ENCODE data around the gene ZSWIM7.

Gene ZSWIM7

DNA sequence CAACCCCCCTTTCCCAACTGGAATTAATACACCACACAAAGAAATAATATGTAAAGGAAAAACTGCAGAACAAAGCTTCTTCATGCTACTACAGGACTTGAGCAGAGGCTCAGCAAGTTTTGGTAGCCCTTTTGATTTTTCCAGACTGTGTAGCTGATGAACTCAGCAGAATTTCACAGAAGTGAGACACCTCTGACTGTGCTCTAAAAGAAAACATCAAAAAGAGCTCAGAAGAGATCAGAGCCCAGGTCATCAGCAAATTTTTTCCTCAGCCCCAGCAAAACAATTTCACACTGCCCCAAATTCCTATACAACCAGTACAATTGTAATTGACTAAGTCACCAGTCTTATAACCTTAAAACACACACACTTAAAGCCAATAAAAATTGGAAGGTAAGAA lies 38.1 kb upstream of the ZSWIM7 start:
- H3K27me3 ChIP-seq (replicated peaks), result no peaks in the 10 kb centered on the region
- H3K27ac ChIP-seq, result peak overlapping the region; percentile 54
- no peak overlapping the region for H3K4me3 ChIP-seq (ENCODE audit: low read depth, low read length)
- DNase-seq, result peak; percentile 24
- TF ChIP-seq, protein P1, sequence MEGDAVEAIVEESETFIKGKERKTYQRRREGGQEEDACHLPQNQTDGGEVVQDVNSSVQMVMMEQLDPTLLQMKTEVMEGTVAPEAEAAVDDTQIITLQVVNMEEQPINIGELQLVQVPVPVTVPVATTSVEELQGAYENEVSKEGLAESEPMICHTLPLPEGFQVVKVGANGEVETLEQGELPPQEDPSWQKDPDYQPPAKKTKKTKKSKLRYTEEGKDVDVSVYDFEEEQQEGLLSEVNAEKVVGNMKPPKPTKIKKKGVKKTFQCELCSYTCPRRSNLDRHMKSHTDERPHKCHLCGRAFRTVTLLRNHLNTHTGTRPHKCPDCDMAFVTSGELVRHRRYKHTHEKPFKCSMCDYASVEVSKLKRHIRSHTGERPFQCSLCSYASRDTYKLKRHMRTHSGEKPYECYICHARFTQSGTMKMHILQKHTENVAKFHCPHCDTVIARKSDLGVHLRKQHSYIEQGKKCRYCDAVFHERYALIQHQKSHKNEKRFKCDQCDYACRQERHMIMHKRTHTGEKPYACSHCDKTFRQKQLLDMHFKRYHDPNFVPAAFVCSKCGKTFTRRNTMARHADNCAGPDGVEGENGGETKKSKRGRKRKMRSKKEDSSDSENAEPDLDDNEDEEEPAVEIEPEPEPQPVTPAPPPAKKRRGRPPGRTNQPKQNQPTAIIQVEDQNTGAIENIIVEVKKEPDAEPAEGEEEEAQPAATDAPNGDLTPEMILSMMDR (IDR thresholded peaks at IDR 0.05; ENCODE audit: low read depth, low read length, missing control alignments), result no peak
- in situ Hi-C loops (cut with HindIII; ENCODE audit: low pct_ligation_motif_present, low sequenced_read_pairs), result no loop called here
- H3K36me3 ChIP-seq (replicated peaks), result peaks cover 52% of the 10 kb centered on the region

DNA sequence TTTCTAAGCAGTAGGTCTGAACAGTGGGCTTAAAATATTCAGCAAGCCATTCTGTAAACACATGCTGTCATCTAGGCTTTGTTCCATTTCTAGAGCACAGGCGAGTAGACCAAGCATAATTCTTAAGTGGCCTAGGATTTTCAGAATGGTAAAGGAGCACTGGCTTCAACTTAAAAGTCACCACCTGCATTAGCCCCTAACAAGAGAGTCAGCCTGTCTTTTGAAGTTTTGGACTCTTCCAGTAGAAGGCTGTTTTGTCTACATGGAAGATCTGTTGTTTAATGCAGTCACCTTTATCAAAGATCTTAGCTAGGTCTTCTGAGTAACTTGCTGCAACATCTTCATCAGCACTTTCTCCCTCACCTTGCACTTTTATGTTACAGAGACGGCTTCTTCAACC lies 36.8 kb upstream of the ZSWIM7 start:
- H3K4me3 ChIP-seq (ENCODE audit: low read depth, low read length), result no peak overlapping the region
- peaks cover 55% of the 10 kb centered on the region for H3K36me3 ChIP-seq (replicated peaks)
- DNase-seq, result no peak
- no peaks in the 10 kb centered on the region for H3K27me3 ChIP-seq (replicated peaks)
- TF ChIP-seq, protein P1 (IDR thresholded peaks at IDR 0.05; ENCODE audit: low read depth, low read length, missing control alignments), result no peak
- in situ Hi-C loops (cut with HindIII; ENCODE audit: low pct_ligation_motif_present, low sequenced_read_pairs), result no loop called here
- no peak overlapping the region for H3K27ac ChIP-seq

DNA sequence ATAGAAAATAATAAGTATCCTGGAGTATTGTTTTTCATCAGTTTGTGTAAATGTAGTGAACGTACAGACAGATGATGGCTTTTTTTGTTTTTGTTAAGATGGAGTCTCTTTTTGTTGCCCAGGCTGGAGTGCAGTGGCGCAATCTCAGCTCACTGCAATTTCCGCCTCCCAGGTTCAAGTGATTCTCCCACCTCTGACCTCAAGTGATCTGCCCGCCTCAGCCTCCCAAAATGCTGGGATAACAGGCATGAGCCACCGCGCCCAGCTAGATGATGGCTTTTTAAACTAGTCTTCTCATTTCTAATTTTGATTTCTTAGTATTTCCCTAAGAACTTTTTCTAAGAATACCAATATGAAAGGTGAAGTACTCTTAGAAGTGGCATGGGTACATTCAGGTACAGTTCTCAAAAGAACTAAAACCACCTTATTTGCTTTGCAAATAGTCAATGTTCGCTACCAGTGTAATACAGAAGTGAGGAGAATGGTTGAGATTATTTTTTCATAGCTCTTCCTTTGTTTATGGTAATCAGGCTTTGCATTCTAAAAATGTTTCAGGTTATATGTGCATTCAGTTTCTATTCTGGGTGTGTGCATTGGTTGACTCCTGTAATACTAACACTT lies 34.3 kb upstream of the ZSWIM7 start:
- TF ChIP-seq, protein P1 (IDR thresholded peaks at IDR 0.05; ENCODE audit: low read depth, low read length, missing control alignments), result no peak
- Histone ChIP-seq H3K27me3 (replicated peaks) (no peaks in the 10 kb centered on the region), H3K36me3 (replicated peaks) (peaks cover 57% of the 10 kb centered on the region), H3K4me3 (ENCODE audit: low read depth, low read length) (no peak overlapping the region), H3K27ac (no peak overlapping the region)
- no peak for DNase-seq
- in situ Hi-C loops (cut with HindIII; ENCODE audit: low pct_ligation_motif_present, low sequenced_read_pairs), result no loop called here

GRCh38 chr17:16027708-16028584 lies 28.4 kb upstream of the ZSWIM7 start:
- TF ChIP-seq, protein P1 (IDR thresholded peaks at IDR 0.05; ENCODE audit: low read depth, low read length, missing control alignments), result no peak
- Histone ChIP-seq H3K36me3 (replicated peaks) (peaks cover 62% of the 10 kb centered on the region), H3K27ac (peak overlapping the region; percentile 96), H3K27me3 (replicated peaks) (no peaks in the 10 kb centered on the region), H3K4me3 (ENCODE audit: low read depth, low read length) (no peak overlapping the region)
- in situ Hi-C loops (cut with HindIII; ENCODE audit: low pct_ligation_motif_present, low sequenced_read_pairs), result no loop called here
- DNase-seq, result peak; percentile 94

DNA sequence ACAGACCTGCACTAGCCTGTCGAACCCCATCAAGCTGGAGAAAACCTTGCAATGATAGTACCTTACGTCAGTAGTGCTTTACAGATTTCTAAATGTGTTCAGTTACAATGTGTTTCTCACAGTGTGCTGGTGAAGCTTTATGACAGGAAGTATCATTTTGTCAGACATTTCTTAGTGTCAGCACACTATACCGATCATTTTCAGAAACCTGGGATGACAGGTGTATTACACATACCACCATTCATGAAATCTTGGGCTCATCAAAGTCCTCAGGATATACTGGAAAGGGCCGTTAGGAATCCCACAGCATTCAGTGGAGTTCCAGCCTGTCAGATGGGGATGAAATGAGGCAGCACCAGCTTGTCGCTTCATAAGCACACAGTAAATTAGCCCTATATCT lies 27.4 kb upstream of the ZSWIM7 start:
- in situ Hi-C loops (cut with HindIII; ENCODE audit: low pct_ligation_motif_present, low sequenced_read_pairs), result no loop called here
- Histone ChIP-seq H3K4me3 (ENCODE audit: low read depth, low read length) (no peak overlapping the region), H3K27ac (peak overlapping the region; percentile 96), H3K27me3 (replicated peaks) (no peaks in the 10 kb centered on the region), H3K36me3 (replicated peaks) (peaks cover 59% of the 10 kb centered on the region)
- TF ChIP-seq, protein P1 (IDR thresholded peaks at IDR 0.05; ENCODE audit: low read depth, low read length, missing control alignments), result no peak
- no peak for DNase-seq
